Effector CD4-positive, alpha-beta T cell (primary cell): Measurements from ENCODE around the gene KLRK1.
"Not testable (repeated sequence)": the region's sequence is repeated elsewhere in the genome, so short reads cannot be mapped to it uniquely, and the experiment has no call there.

Experiments used
- DNase-seq: peaks from one replicate; pipeline ENCODE4 v3.0.0-alpha.2; 2020

The KLRK1 gene

GRCh38 chr12:10362828-10363657 lies 26.8 kb downstream of the KLRK1 start:
- no peak for DNase-seq

DNA sequence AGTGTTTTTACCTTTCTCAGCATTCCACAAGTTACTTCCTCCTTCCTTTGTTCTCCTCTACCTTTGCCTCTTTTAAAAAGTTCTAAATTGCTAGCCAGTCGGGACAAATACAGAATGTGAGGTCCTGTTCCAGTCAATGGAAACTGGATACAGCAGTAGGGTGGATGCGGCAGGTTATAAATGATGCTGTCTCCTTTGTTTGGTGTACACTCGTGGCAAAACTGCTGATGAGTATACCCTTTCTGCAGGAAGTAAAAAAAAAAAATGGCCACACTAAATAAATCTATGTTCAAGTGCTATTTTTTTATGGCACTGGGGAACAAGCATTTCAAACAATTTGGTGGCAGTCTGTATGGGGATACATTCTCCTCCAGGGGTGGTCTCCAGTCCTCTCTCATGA lies 27.5 kb downstream of the KLRK1 start:
- DNase-seq, result no peak

DNA sequence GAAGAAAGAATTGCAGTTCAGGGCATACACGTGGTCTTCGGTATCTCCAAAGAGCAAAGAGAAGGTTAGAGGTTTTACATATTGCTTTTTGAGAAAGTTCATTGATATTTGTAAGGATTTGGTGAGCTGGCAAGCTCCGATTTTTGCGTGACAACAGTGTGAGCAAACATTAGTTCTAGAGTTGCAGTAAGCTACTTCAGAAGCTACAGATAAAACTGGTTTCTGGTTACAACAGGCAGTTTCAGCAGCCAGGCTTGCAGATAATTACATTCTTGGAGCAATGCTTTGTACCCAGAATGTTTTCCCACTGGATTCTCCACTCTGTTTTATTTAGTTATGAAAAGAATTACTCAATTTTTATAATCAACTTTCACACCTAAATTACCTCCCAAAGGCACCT lies 28.2 kb downstream of the KLRK1 start:
- DNase-seq, result no peak

- no peak for DNase-seq
Measured at GRCh38 chr12:10361084-10361483, 28.8 kb downstream of the KLRK1 start.

GRCh38 chr12:10358969-10359368 lies 30.9 kb downstream of the KLRK1 start:
- DNase-seq, result no peak

DNA sequence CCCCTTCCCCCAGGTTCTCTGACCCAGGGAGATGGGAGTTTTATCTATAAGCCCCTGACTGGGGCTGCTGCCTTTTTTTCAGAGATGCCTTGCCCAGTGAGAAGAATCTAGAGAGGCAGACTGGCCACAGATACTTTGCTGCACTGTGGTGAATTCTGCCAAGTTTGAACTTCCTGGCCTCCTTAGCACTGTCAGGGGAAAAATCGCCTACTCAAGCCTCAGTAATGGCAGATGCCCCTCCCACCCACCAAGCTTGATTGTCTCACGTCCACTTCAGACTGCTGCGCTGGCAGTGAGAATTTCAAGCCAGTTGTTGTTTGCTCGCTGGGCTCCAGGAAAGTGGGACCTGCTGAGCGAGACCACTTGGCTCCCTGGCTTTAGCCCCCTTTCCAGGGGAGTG lies 31.7 kb downstream of the KLRK1 start:
- DNase-seq, result no peak

DNA sequence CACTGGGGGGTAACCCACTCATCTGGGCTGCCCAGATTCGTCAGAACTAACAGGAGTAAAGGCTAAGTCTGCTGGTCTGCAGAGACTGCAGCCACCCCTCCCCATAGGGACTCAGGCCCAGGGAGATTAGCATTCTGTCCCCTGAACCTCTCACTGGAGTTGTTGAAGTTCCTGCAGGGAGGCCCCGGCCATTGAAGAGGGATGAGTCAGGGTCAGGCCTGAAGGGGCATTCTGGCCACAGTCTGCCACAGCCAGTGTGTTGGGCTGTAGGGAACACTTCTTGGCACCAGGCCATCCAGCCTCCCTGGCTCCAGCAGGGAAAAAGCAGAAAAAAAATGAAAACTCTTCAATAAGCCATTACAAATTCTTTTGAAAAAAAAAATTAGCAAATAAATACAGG lies 35.3 kb downstream of the KLRK1 start:
- no peak for DNase-seq

DNA sequence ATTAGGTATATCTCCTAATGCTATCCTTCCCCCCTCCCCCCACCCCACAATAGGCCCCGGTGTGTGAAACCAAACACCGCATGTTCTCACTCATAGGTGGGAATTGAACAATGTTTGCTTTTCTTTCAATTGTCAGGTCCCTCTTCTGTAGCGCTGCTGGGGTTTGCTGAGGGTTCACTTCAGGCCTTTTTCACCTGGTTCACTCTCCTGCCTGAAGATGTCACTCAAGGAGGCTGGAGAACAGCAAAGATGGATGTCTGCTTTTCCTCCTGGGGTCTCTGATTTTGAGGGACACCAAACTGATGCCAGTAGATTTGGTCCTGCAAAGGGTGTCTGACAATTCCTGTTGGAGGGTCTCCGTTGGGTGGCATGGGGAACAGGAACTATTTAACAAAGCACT lies 35.8 kb downstream of the KLRK1 start:
- no peak for DNase-seq

GRCh38 chr12:10351457-10351856 lies 38.4 kb downstream of the KLRK1 start:
- DNase-seq, result not testable (repeated sequence)

DNA sequence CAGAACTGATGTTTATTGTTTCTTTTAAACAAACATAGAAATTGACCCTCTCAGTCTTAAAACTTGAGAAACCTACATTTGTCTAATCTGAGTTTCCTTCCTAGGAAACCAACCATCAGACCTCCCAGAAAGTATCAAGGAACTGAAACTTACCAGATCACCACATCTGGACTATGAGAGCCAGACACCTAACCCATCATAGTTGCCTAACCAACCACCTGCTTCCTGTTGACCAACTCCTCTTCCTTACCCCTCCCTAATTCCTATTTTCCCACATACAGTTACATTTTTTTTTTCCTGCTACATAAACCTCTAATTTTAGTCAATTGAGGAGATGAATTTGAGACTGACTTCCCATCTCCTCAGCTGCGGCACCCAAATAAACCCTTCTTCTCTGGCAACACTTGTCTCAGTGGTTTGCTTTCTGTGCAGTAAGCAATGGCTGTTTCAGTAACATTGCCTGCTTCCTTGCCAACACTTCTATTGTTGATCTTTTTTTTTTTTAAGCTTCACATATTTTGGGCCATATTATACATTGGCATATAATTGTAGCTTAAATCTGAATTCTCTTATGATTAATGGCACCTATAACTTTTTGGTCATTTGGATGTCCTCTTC lies 47.8 kb downstream of the KLRK1 start:
- DNase-seq, result no peak

DNA sequence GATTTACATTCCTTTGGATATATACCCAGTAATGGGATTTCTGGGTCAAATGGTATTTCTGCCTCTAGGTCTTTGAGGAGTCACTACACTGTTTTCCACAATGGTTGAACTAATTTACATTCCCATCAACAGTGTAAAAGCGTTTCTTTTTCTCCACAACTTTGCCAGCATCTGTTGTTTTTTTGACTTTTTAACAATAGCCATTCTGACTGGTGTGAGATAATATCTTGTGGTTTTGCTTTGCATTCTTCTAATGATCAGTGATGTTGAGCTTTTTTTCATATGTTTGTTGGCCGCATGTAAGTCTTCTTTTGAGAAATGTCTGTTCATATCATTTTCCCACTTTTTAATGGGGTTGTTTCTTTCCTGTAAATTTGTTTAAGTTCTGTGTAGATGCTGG lies 48.9 kb downstream of the KLRK1 start:
- DNase-seq, result not testable (repeated sequence)

- DNase-seq, result no peak
Measured at GRCh38 chr12:10339053-10339840, 50.6 kb downstream of the KLRK1 start.

GRCh38 chr12:10338470-10338869 lies 51.4 kb downstream of the KLRK1 start:
- not testable (repeated sequence) for DNase-seq

GRCh38 chr12:10336196-10336595 lies 53.6 kb downstream of the KLRK1 start:
- DNase-seq, result not testable (repeated sequence)

DNA sequence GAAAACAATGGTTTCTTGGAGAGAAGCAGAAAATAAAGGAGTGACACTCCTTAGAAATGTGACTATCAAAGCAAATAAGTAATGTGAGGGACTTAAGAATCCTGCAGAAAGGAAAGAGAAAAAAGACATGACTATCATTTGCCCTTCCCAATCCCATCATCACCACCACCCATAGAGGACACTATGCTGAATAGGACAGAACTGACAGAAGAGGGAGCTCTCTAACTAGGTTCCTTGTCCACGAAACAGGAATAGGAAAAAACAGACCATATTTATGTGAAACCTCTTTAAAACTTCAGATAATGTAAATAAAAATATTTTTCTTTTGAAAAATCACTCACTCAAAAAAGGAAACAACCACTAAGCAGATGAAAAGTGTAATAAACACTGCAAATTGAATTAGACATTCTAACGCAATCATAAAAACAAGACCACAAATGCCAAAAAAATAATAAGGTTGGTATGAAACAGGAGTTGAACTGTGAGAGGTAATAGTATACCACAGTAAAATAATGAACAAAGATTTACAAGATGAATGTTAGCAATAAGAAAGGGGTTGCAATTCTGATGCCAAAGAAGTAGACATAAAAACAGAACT lies 58.1 kb downstream of the KLRK1 start:
- no peak for DNase-seq

DNA sequence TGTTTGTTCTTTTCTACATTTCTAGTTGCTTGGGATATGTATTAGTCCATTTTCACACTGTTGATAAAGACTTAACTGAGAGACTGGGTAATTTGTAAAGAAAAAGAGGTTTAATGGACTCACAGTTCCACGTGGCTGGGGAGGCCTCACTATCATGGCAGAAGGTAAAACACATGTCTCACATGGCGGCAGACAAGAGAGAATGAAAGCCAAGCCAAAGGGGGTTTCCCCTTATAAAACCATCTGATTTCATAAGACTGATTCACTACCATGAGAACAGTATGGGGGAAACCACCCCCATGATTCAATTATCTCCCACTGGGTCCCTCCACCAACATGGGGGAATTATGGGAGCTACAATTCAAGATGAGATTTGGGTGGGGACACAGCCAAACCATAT lies 61.1 kb downstream of the KLRK1 start:
- not testable (repeated sequence) for DNase-seq
